Measurements from ENCODE around the gene SH3BP4. TPM values are rescaled to one million over a fixed set of nuclear protein-coding genes. Genes with fewer than 3 reads are reported as not detected.
A peak's percentile ranks its signal among the peaks of the same experiment; 100 is the strongest.

The SH3BP4 gene
- total RNA-seq, 1 donor from 2014 or later = 37.1 TPM

DNA sequence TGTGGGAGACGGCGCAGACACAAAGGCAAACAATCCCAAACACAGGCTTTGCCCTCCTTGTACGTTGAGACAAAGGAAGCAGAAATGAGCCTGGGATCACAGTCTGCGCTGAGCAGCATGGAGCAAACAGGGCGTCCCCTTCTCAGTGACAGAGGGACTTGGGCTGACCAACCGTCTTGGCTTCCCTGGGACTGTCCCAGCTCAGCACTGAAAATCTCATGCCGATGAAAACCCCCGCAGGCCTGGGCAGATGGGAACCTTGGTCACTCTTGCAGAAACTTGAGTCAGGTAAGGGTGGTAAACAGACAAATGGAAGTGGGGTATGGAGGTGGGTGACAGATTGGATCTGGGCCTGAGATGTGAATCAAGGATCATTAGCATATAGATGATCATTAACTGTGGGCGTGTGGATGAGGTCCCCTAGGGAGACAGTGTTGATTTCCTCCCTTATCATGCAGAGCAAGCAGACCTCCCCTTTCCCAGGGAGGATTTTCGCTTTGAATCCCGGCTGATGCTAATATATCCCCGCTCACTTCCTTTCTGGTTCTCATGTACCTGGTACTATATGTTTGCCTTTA is 19.1 kb upstream of the SH3BP4 start:
- TF ChIP-seq, protein P1, sequence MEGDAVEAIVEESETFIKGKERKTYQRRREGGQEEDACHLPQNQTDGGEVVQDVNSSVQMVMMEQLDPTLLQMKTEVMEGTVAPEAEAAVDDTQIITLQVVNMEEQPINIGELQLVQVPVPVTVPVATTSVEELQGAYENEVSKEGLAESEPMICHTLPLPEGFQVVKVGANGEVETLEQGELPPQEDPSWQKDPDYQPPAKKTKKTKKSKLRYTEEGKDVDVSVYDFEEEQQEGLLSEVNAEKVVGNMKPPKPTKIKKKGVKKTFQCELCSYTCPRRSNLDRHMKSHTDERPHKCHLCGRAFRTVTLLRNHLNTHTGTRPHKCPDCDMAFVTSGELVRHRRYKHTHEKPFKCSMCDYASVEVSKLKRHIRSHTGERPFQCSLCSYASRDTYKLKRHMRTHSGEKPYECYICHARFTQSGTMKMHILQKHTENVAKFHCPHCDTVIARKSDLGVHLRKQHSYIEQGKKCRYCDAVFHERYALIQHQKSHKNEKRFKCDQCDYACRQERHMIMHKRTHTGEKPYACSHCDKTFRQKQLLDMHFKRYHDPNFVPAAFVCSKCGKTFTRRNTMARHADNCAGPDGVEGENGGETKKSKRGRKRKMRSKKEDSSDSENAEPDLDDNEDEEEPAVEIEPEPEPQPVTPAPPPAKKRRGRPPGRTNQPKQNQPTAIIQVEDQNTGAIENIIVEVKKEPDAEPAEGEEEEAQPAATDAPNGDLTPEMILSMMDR (conservative IDR thresholded peaks at IDR 0.05) = no peak
- Mint-ChIP-seq H3K4me3 (peak overlapping the region; percentile 2), H3K27ac (ENCODE audit: unreplicated experiment) (peak overlapping the region; percentile 64), H3K9me3 (no peaks in the 10 kb centered on the region), H3K4me1 (peaks cover 19% of the 10 kb centered on the region), H3K36me3 (ENCODE audit: low read depth) (no peaks in the 10 kb centered on the region), H3K27me3 (ENCODE audit: low read depth) (no peaks in the 10 kb centered on the region)
- no peak for DNase-seq (ENCODE audit: low read depth, low spot score)

DNA sequence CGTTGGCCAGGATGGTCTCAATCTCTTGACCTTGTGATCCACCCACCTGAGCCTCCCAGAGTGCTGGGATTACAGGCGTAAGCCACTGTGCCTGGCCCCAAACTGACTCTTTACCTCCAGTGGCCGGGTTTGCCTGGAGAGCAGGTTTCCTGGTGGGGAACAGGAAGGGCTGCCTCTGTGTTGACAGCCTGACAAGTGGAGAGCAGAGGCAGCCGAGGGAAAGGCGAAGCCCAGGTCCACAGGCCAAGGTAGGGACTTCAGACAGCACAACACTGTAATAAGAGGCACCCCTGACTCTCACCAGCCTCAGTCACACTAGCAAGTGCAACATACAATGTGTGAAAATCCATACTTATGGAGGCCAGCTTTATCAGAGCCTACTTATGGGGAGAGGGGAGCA is 16.5 kb upstream of the SH3BP4 start:
- Mint-ChIP-seq H3K36me3 (ENCODE audit: low read depth) (no peaks in the 10 kb centered on the region), H3K4me1 (peaks cover 19% of the 10 kb centered on the region), H3K27ac (ENCODE audit: unreplicated experiment) (no peak overlapping the region), H3K27me3 (ENCODE audit: low read depth) (no peaks in the 10 kb centered on the region), H3K4me3 (no peak overlapping the region), H3K9me3 (no peaks in the 10 kb centered on the region)
- TF ChIP-seq, protein P1 (conservative IDR thresholded peaks at IDR 0.05) = no peak
- DNase-seq (ENCODE audit: low read depth, low spot score) = no peak

DNA sequence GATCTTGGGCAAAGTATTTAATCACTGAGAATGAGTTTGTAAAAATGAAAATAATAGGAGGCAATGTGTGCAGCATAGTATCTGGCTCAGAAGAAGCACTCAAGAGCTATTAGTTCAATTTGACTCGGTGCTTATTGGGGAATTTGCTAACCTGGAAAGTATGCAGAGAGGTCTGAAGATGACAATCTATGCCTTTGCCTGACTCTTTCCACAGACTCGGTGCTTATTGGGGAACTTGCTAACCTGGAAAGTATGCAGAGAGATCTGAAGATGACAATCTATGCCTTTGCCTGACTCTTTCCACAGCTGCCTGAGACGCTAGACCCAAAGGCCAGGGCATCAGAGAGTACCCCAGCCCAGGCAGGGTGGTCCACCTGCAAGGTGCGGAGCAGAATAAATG is 12.2 kb upstream of the SH3BP4 start:
- H3K36me3 Mint-ChIP-seq (ENCODE audit: low read depth) = peaks cover 4% of the 10 kb centered on the region
- peaks cover 3% of the 10 kb centered on the region for H3K4me1 Mint-ChIP-seq
- H3K27me3 Mint-ChIP-seq (ENCODE audit: low read depth) = peaks cover 5% of the 10 kb centered on the region
- no peak for DNase-seq (ENCODE audit: low read depth, low spot score)
- no peak overlapping the region for H3K4me3 Mint-ChIP-seq
- H3K9me3 Mint-ChIP-seq = no peaks in the 10 kb centered on the region
- no peak overlapping the region for H3K27ac Mint-ChIP-seq (ENCODE audit: unreplicated experiment)
- TF ChIP-seq, protein P1 (conservative IDR thresholded peaks at IDR 0.05) = no peak

DNA sequence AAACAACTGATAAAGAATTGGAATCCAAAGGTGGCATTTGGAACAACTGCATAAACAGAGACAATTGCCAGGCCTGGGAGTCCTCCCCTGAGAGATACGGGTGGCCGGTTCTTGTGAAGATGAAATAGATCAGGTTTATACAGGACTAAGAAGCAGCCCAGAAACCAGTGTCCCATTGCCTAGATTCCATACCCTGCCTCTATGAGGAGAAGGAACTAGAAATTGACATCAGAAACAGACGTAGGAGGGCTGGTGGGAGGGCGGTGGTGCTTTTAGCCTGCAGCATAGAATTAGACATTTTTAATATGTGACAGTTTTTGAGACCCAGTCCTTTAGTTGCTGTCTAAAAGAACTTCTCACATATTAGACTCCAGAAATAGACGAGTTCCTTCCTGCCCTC is 11.8 kb upstream of the SH3BP4 start:
- no peak for DNase-seq (ENCODE audit: low read depth, low spot score)
- Mint-ChIP-seq H3K27me3 (ENCODE audit: low read depth) (peaks cover 5% of the 10 kb centered on the region), H3K27ac (ENCODE audit: unreplicated experiment) (no peak overlapping the region)

DNA sequence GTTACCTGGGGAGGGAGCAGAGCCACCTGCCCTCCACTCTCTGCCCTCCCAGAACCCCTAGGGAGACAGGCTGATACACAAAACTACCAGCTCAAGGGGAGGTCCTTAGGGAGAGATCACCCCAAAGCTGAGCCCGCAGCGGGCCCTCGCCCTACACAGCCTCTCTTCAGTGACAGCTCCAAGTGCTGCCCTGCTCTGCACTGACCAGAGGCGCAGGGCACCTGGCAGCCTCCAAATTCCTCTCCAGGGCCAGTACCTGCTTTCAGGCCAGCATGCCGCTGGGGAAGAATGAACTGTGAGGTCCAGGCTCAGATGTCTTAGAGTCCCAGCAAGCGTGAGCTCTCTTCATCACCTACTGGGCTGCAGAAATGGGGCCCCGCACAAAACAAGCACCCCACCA is 11.3 kb upstream of the SH3BP4 start:
- no peak overlapping the region for H3K27ac Mint-ChIP-seq (ENCODE audit: unreplicated experiment)
- H3K4me1 Mint-ChIP-seq = no peaks in the 10 kb centered on the region
- TF ChIP-seq, protein P1 (conservative IDR thresholded peaks at IDR 0.05) = no peak
- no peaks in the 10 kb centered on the region for H3K9me3 Mint-ChIP-seq
- peaks cover 5% of the 10 kb centered on the region for H3K27me3 Mint-ChIP-seq (ENCODE audit: low read depth)
- no peak for DNase-seq (ENCODE audit: low read depth, low spot score)
- H3K4me3 Mint-ChIP-seq = no peak overlapping the region
- peaks cover 4% of the 10 kb centered on the region for H3K36me3 Mint-ChIP-seq (ENCODE audit: low read depth)

More for the DNA sequence above, 11.8 kb upstream of the SH3BP4 start:
- Mint-ChIP-seq H3K4me3 (no peak overlapping the region), H3K9me3 (no peaks in the 10 kb centered on the region), H3K4me1 (no peaks in the 10 kb centered on the region), H3K36me3 (ENCODE audit: low read depth) (peaks cover 4% of the 10 kb centered on the region)
- TF ChIP-seq, protein P1 (conservative IDR thresholded peaks at IDR 0.05) = no peak

Data from neural crest cell (in vitro differentiated cells).